GM12892 (cell line): Measurements from ENCODE around the gene SUGCT.

ENCODE experiments used
- POLR2A ChIP-seq: IDR thresholded peaks from 2 replicates; pipeline ENCODE4 v1.6.1; 2011; ENCODE audit warnings: low read depth, low read length, control low read depth
- POLR2AphosphoS5 ChIP-seq: IDR thresholded peaks from 2 replicates; pipeline ENCODE4 v1.6.1; 2011; ENCODE audit warnings: low read depth, low read length, control low read depth
- TAF1 ChIP-seq: IDR thresholded peaks from 2 replicates; pipeline ENCODE4 v1.6.1; 2011; ENCODE audit warnings: low read depth, mild to moderate bottlenecking, control low read depth, low read length, borderline replicate concordance

GRCh38 chr7:40583667-40584444 lies 449.1 kb downstream of the SUGCT start:
- TF ChIP-seq POLR2A, result no peak
- TF ChIP-seq TAF1, result no peak
- no peak for TF ChIP-seq POLR2AphosphoS5
